HCT116 (cell line): ENCODE measurements around the gene NFATC1.

Experiments
- CTCF ChIP-seq, 3 experiments: fragments of 200-600 bp in 1 of 3; sonication (generic) in 1 of 3; IDR thresholded peaks in 2 of 3; conservative IDR thresholded peaks in 1 of 3; 2 replicates each; pipeline ENCODE4 v1.5.1; 2012 to 2017; ENCODE audit warnings: low read depth in 2 of 3, low read length in 2 of 3, antibody characterized with exemption in 1 of 3, borderline replicate concordance in 1 of 3, control low read depth in 1 of 3, mild to moderate bottlenecking in 1 of 3, mixed read lengths in 1 of 3, mixed run types in 1 of 3, moderate library complexity in 1 of 3; ENCODE audit not compliant: insufficient read depth in 1 of 3
- POLR2A ChIP-seq: IDR thresholded peaks from 2 replicates; pipeline ENCODE4 v1.7.0; 2011; ENCODE audit warnings: borderline replicate concordance; ENCODE audit not compliant: insufficient read depth, insufficient read length; ENCODE audit errors: extremely low read depth
- ZNF274 ChIP-seq: fragments of 200-500 bp; sonication (Bioruptor generic); IDR thresholded peaks from 2 replicates; pipeline ENCODE4 v1.6.1; 2014; ENCODE audit warnings: mild to moderate bottlenecking, low read depth, low read length, inconsistent platforms

GRCh38 chr18:79423211-79424007, 27.7 kb downstream of the NFATC1 start:
- TF ChIP-seq ZNF274: no peak
- TF ChIP-seq POLR2A: no peak
- TF ChIP-seq CTCF (IDR thresholded peaks at IDR 0.05 in 2 of 3, conservative IDR thresholded peaks at IDR 0.05 in 1 of 3; ENCODE audit: borderline replicate concordance in 1 of 3, insufficient read depth in 1 of 3, low read depth in 2 of 3, low read length in 2 of 3): no peak
